Loucy (cell line): Measurements from ENCODE around the gene ZDHHC8.
A peak's percentile ranks its signal among the peaks of the same experiment; 100 is the strongest.

Experiments
- H2AFZ ChIP-seq: fragments of 200-600 bp; sonication (generic); 2 replicates; pipeline ENCODE4 v1.6.0; 2016; ENCODE audit warnings: antibody characterized with exemption, mild to moderate bottlenecking, low read length, moderate library complexity
- H3F3A ChIP-seq: fragments of 200-600 bp; 2 replicates; pipeline ENCODE4 v1.6.0; 2016; ENCODE audit warnings: antibody characterized with exemption, low read depth, mild to moderate bottlenecking
- H3K27me3 ChIP-seq: fragments of 200-600 bp; sonication (generic); 2 replicates; pipeline ENCODE4 v1.6.1; 2014; ENCODE audit warnings: low read length, mild to moderate bottlenecking; ENCODE audit not compliant: insufficient read depth, poor library complexity, severe bottlenecking
- H3K36me3 ChIP-seq: fragments of 200-600 bp; sonication (generic); 2 replicates; pipeline ENCODE4 v1.6.1; 2016; ENCODE audit warnings: low read length; ENCODE audit not compliant: insufficient read depth
- H3K4me1 ChIP-seq: fragments of 200-600 bp; sonication (generic); 2 replicates; pipeline ENCODE4 v1.5.1; 2014; ENCODE audit warnings: low read length, mild to moderate bottlenecking; ENCODE audit not compliant: insufficient read depth, poor library complexity, severe bottlenecking
- H3K4me2 ChIP-seq: fragments of 200-600 bp; sonication (generic); 2 replicates; pipeline ENCODE4 v1.6.0; 2014; ENCODE audit warnings: antibody characterized with exemption, low read length, low read depth, mild to moderate bottlenecking; ENCODE audit not compliant: poor library complexity, severe bottlenecking
- H3K4me3 ChIP-seq: fragments of 200-600 bp; sonication (generic); 2 replicates; pipeline ENCODE4 v1.5.1; 2014; ENCODE audit warnings: low read length, mild to moderate bottlenecking, mixed read lengths; ENCODE audit not compliant: poor library complexity, severe bottlenecking
- H3K79me2 ChIP-seq: fragments of 200-600 bp; sonication (generic); 2 replicates; pipeline ENCODE4 v1.6.1; 2014; ENCODE audit warnings: low read length; ENCODE audit not compliant: insufficient read depth
- H3K9ac ChIP-seq: fragments of 200-600 bp; sonication (generic); 2 replicates; pipeline ENCODE4 v1.6.0; 2014; ENCODE audit warnings: mild to moderate bottlenecking, low read depth, low read length, moderate library complexity; ENCODE audit not compliant: poor library complexity, severe bottlenecking
- H3K9me2 ChIP-seq: fragments of 200-600 bp; sonication (generic); replicated peaks from 2 replicates; pipeline ENCODE4 v1.6.1; 2016; ENCODE audit warnings: low read depth, low read length, mixed read lengths
- H3K9me3 ChIP-seq: fragments of 200-600 bp; sonication (generic); 2 replicates; pipeline ENCODE4 v1.6.1; 2014; ENCODE audit warnings: mild to moderate bottlenecking, antibody characterized with exemption, low read length, low read depth; ENCODE audit not compliant: insufficient read depth
- H4K20me1 ChIP-seq: fragments of 200-600 bp; sonication (generic); 2 replicates; pipeline ENCODE4 v1.6.0; 2014; ENCODE audit warnings: antibody characterized with exemption, low read length, mild to moderate bottlenecking; ENCODE audit not compliant: insufficient read depth, poor library complexity, severe bottlenecking
- CTCF ChIP-seq: fragments of 200-600 bp; sonication (generic); conservative IDR thresholded peaks from 2 replicates; pipeline ENCODE4 v1.5.1; 2014; ENCODE audit warnings: mild to moderate bottlenecking, antibody characterized with exemption, low read length
- EZH2phosphoT487 ChIP-seq: fragments of 200-600 bp; IDR thresholded peaks from 2 replicates; pipeline ENCODE4 v1.6.1; 2018; ENCODE audit warnings: antibody characterized with exemption, mild to moderate bottlenecking, moderate library complexity, borderline replicate concordance

Gene ZDHHC8

GRCh38 chr22:20129747-20130014 is 1.9 kb upstream of the ZDHHC8 start:
- Histone ChIP-seq H4K20me1 (peaks cover 29% of the 10 kb centered on the region), H3K9ac (no peak overlapping the region), H3K27me3 (no peaks in the 10 kb centered on the region), H3K36me3 (peaks cover 42% of the 10 kb centered on the region; the same call in 1 of the 2 replicates), H3F3A (0 out of 2 replicates have a peak, but pooled peaks cover 2% of the 10 kb centered on the region), H3K79me2 (peaks cover 27% of the 10 kb centered on the region; the same call in 1 of the 2 replicates), H3K9me2 (no peaks in the 10 kb centered on the region), H2AFZ (no peak overlapping the region), H3K4me3 (no peak overlapping the region), H3K4me2 (no peak overlapping the region), H3K4me1 (peaks cover 19% of the 10 kb centered on the region), H3K9me3 (no peaks in the 10 kb centered on the region)
- TF ChIP-seq CTCF, result no peak
- no peak for TF ChIP-seq EZH2phosphoT487

GRCh38 chr22:20130319-20130718 is 1.3 kb upstream of the ZDHHC8 start:
- TF ChIP-seq EZH2phosphoT487, result no peak
- TF ChIP-seq CTCF, result peak; percentile 40; the same call in 1 of the 2 replicates
- H3K36me3 ChIP-seq, result peaks cover 35% of the 10 kb centered on the region; the same call in 1 of the 2 replicates
- no peaks in the 10 kb centered on the region for H3K9me2 ChIP-seq
- peaks cover 19% of the 10 kb centered on the region for H3K4me1 ChIP-seq
- H3K9ac ChIP-seq, result peak overlapping the region; percentile 76
- H3F3A ChIP-seq, result 0 out of 2 replicates have a peak, but pooled peaks cover 2% of the 10 kb centered on the region
- H2AFZ ChIP-seq, result no peak overlapping the region
- no peaks in the 10 kb centered on the region for H3K27me3 ChIP-seq
- peaks cover 25% of the 10 kb centered on the region for H4K20me1 ChIP-seq
- H3K9me3 ChIP-seq, result no peaks in the 10 kb centered on the region
- H3K4me3 ChIP-seq, result peak overlapping the region; percentile 77
- H3K79me2 ChIP-seq, result peaks cover 30% of the 10 kb centered on the region; the same call in 1 of the 2 replicates
- H3K4me2 ChIP-seq, result peak overlapping the region; percentile 68

GRCh38 chr22:20130731-20131596 is 640 bp upstream of the ZDHHC8 start:
- H3K4me2 ChIP-seq, result peak overlapping the region; percentile 68
- TF ChIP-seq EZH2phosphoT487 (no peak), CTCF (no peak)

More at GRCh38 chr22:20130731-20131596, 640 bp upstream of the ZDHHC8 start:
- peak overlapping the region; percentile 77 for H3K4me3 ChIP-seq
- peak overlapping the region; percentile 76 for H2AFZ ChIP-seq
- peaks cover 19% of the 10 kb centered on the region for H3K4me1 ChIP-seq
- peak overlapping the region; percentile 76 for H3K9ac ChIP-seq
- peaks cover 23% of the 10 kb centered on the region for H4K20me1 ChIP-seq
- no peaks in the 10 kb centered on the region for H3K9me3 ChIP-seq
- H3K79me2 ChIP-seq, result peaks cover 36% of the 10 kb centered on the region; the same call in 1 of the 2 replicates
- H3K27me3 ChIP-seq, result no peaks in the 10 kb centered on the region
- 0 out of 2 replicates have a peak, but pooled peaks cover 2% of the 10 kb centered on the region for H3F3A ChIP-seq
- H3K9me2 ChIP-seq, result no peaks in the 10 kb centered on the region
- peaks cover 29% of the 10 kb centered on the region; the same call in 1 of the 2 replicates for H3K36me3 ChIP-seq
